OCI-LY7 (cell line): Measurements from ENCODE around the gene IDI2. TPM values are rescaled to one million over a fixed set of nuclear protein-coding genes. Genes with fewer than 3 reads are reported as not detected.

Experiments
- BruUV-seq: library from RNA; stranded (reverse); fragments of 400-500 nt; replicated peaks from 2 replicates; lab custom pipeline; 2021; lab: Mats Ljungman, UMichigan
- CTCF ChIA-PET: fragments of 300-600 bp; sonication (Branson Sonifier 250); formaldehyde crosslinking; loops from one replicate; lab custom pipeline; 2022; ENCODE audit warnings: antibody characterized with exemption; ENCODE audit not compliant: unreplicated experiment; lab: Charles Lee
- POLR2A ChIA-PET: fragments of 300-600 bp; sonication (Branson Sonifier 250); formaldehyde crosslinking; loops from one replicate; lab custom pipeline; 2022; ENCODE audit warnings: antibody characterized with exemption; lab: Charles Lee
- DNase-seq: peaks from one replicate; pipeline ENCODE4 v3.0.0-alpha.2; 2015; ENCODE audit warnings: low spot score
- H2AFZ ChIP-seq: fragments of 200-600 bp; sonication (generic), shearing (Covaris generic); 2 replicates; pipeline ENCODE4 v1.6.1; 2014; ENCODE audit warnings: mild to moderate bottlenecking, antibody characterized with exemption, low read length, moderate library complexity
- H3K27ac ChIP-seq: fragments of 200-600 bp; sonication (generic); 2 replicates; pipeline ENCODE4 v1.5.1; 2014; ENCODE audit warnings: mixed run types, low read depth, mild to moderate bottlenecking, moderate library complexity, low read length, inconsistent platforms; ENCODE audit not compliant: poor library complexity, severe bottlenecking
- H3K36me3 ChIP-seq: fragments of 200-600 bp; sonication (generic); 2 replicates; pipeline ENCODE4 v1.6.1; 2014; ENCODE audit warnings: mild to moderate bottlenecking, antibody characterized with exemption, low read length, moderate library complexity, mixed read lengths; ENCODE audit not compliant: insufficient read depth
- H3K4me1 ChIP-seq: fragments of 200-600 bp; sonication (generic); 2 replicates; pipeline ENCODE4 v1.5.1; 2014; ENCODE audit warnings: mild to moderate bottlenecking, low read length; ENCODE audit not compliant: insufficient read depth, poor library complexity, severe bottlenecking
- H3K4me2 ChIP-seq: fragments of 200-600 bp; sonication (generic); 2 replicates; pipeline ENCODE4 v1.6.1; 2014; ENCODE audit warnings: mild to moderate bottlenecking, low read length
- H3K4me3 ChIP-seq: fragments of 200-600 bp; sonication (generic); 2 replicates; pipeline ENCODE4 v1.5.1; 2014; ENCODE audit warnings: mild to moderate bottlenecking, low read depth, low read length; ENCODE audit not compliant: poor library complexity, severe bottlenecking
- H3K79me2 ChIP-seq: fragments of 200-600 bp; sonication (generic); 2 replicates; pipeline ENCODE4 v1.6.1; 2016; ENCODE audit warnings: low read depth, mild to moderate bottlenecking, low read length, moderate library complexity, mixed read lengths; ENCODE audit not compliant: insufficient read depth
- H3K9me2 ChIP-seq: fragments of 200-600 bp; sonication (generic); 2 replicates; pipeline ENCODE4 v1.6.1; 2016; ENCODE audit warnings: mild to moderate bottlenecking, low read length, mixed read lengths; ENCODE audit not compliant: insufficient read depth
- H3K9me3 ChIP-seq: fragments of 200-600 bp; sonication (generic); 2 replicates; pipeline ENCODE4 v1.6.1; 2014; ENCODE audit warnings: mild to moderate bottlenecking, mixed run types, low read length, mixed read lengths
- H4K20me1 ChIP-seq: fragments of 200-600 bp; sonication (generic); 2 replicates; pipeline ENCODE4 v1.6.1; 2014; ENCODE audit warnings: mild to moderate bottlenecking, antibody characterized with exemption, low read length, moderate library complexity, mixed read lengths; ENCODE audit not compliant: insufficient read depth
- CTCF ChIP-seq: fragments of 200-600 bp; sonication (generic); conservative IDR thresholded peaks from 2 replicates; pipeline ENCODE4 v1.5.1; 2014; ENCODE audit warnings: mild to moderate bottlenecking, antibody characterized with exemption, low read length, moderate library complexity, mixed read lengths
- EZH2phosphoT487 ChIP-seq: fragments of 200-600 bp; sonication (generic); IDR thresholded peaks from 2 replicates; pipeline ENCODE4 v1.6.1; 2018; ENCODE audit warnings: low read depth, borderline replicate concordance, mild to moderate bottlenecking, mixed run types, antibody characterized with exemption, low read length, moderate library complexity, mixed read lengths
- intact Hi-C: fragments of 100-400 bp; cut with micrococcal nuclease; formaldehyde crosslinking; loops from one replicate; pipeline ENCODE4 v1.10.0; 2022; ENCODE audit not compliant: unreplicated experiment
- total RNA-seq, 2 experiments: library from RNA; depleted of rRNA in 1 of 2; stranded (reverse); fragments of >200 nt in 1 of 2; shearing (Covaris generic) in 1 of 2; gene quantifications; 2 replicates each; pipeline ENCODE4 v1.2.3, GENCODE V29; 2014 to 2022

Gene IDI2
- total RNA-seq, 2 experiments from 2014 or later, result not detected

- Histone ChIP-seq H3K9me3 (no peaks in the 10 kb centered on the region), H3K79me2 (peaks cover 8% of the 10 kb centered on the region; the same call in 1 of the 2 replicates), H3K36me3 (peaks cover 47% of the 10 kb centered on the region), H3K4me3 (no peak overlapping the region), H3K4me2 (no peak overlapping the region), H3K4me1 (no peaks in the 10 kb centered on the region), H2AFZ (no peak overlapping the region), H3K27ac (no peak overlapping the region), H3K9me2 (no peaks in the 10 kb centered on the region), H4K20me1 (peaks cover 6% of the 10 kb centered on the region; the same call in 1 of the 2 replicates)
- POLR2A ChIA-PET, result no interaction called here
- no peak for DNase-seq
- TF ChIP-seq CTCF (no peak), EZH2phosphoT487 (no peak)
- BruUV-seq, result no TSS peak
- intact Hi-C loops, result no loop called here
- CTCF ChIA-PET, result no interaction called here
These were observed 10.7 kb upstream of the IDI2 start for GRCh38 chr10:1036341-1036791.

DNA sequence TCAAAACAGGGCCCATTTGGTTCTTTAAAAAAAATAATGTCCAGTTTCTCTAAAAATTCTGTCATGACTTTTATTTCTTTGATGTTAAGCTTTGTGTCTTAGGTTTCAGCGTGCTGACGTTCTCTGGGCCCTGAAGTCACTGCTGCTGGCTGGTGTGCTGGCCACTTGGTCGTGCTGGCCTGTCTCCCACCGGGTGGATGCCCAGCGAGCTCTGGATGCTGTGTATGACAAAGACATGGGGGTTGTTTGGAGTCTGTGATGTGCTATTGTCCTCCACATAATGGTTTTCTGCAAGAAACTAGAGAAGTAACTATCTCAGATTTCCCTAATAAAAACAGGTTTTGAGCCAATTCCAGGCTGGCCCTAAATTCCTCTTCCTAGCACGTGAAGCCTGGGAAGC lies 9.5 kb upstream of the IDI2 start:
- intact Hi-C loops, result no loop called here
- no peaks in the 10 kb centered on the region for H3K4me1 ChIP-seq
- DNase-seq, result no peak
- peaks cover 3% of the 10 kb centered on the region; the same call in 1 of the 2 replicates for H4K20me1 ChIP-seq
- peaks cover 35% of the 10 kb centered on the region for H3K36me3 ChIP-seq
- H3K9me3 ChIP-seq, result no peaks in the 10 kb centered on the region
- ChIA-PET POLR2A (no interaction called here), CTCF (no interaction called here)
- H3K27ac ChIP-seq, result no peak overlapping the region
- H3K4me3 ChIP-seq, result no peak overlapping the region
- peaks cover under 1% of the 10 kb centered on the region; the same call in 1 of the 2 replicates for H3K79me2 ChIP-seq
- H3K9me2 ChIP-seq, result no peaks in the 10 kb centered on the region
- H3K4me2 ChIP-seq, result no peak overlapping the region
- no TSS peak for BruUV-seq
- no peak overlapping the region for H2AFZ ChIP-seq
- no peak for TF ChIP-seq CTCF
- TF ChIP-seq EZH2phosphoT487, result no peak

- DNase-seq, result no peak
- TF ChIP-seq EZH2phosphoT487, result no peak
- no peak for TF ChIP-seq CTCF
- H3K9me2 ChIP-seq, result no peaks in the 10 kb centered on the region
- no peak overlapping the region for H3K4me2 ChIP-seq
- intact Hi-C loops, result no loop called here
- no peak overlapping the region for H2AFZ ChIP-seq
- H3K4me1 ChIP-seq, result no peaks in the 10 kb centered on the region
- BruUV-seq, result no TSS peak
- H3K36me3 ChIP-seq, result peaks cover 31% of the 10 kb centered on the region
- POLR2A ChIA-PET, result no interaction called here
- H3K4me3 ChIP-seq, result no peak overlapping the region
- H4K20me1 ChIP-seq, result no peaks in the 10 kb centered on the region
- H3K9me3 ChIP-seq, result no peaks in the 10 kb centered on the region
- H3K27ac ChIP-seq, result no peak overlapping the region
- no peaks in the 10 kb centered on the region for H3K79me2 ChIP-seq
- CTCF ChIA-PET, result no interaction called here
These were observed 9.1 kb upstream of the IDI2 start for GRCh38 chr10:1034758-1035157.
